CD4-positive, alpha-beta memory T cell (primary cell): ENCODE data around the gene EGR2. TPM values are rescaled to one million over a fixed set of nuclear protein-coding genes. Genes with fewer than 3 reads are reported as not detected.

ENCODE experiments used
- CTCF ChIA-PET: fragments of 350-600 bp; sonication (Branson Sonifier 250); formaldehyde crosslinking; loops from one replicate; lab custom pipeline; 2021; ENCODE audit warnings: inconsistent platforms; ENCODE audit not compliant: partially characterized antibody; lab: Charles Lee
- POLR2A ChIA-PET: fragments of 350-600 bp; sonication (Branson Sonifier 250); formaldehyde crosslinking; loops from one replicate; lab custom pipeline; 2021; ENCODE audit not compliant: partially characterized antibody; lab: Charles Lee
- DNase-seq, 5 donors: peaks; one replicate each; pipeline versions ENCODE4 v3.0.0 to v3.0.0-alpha.2; 2020 to 2022; ENCODE audit warnings: mixed read lengths in 1 of 5
- H3K27ac ChIP-seq: one replicate; pipeline ENCODE4 v1.7.0; 2013; ENCODE audit warnings: low read depth, low read length
- H3K27me3 ChIP-seq: 2 replicates; pipeline ENCODE4 v1.7.0; 2013; ENCODE audit warnings: mild to moderate bottlenecking, low read length, moderate library complexity; ENCODE audit not compliant: insufficient read depth
- H3K36me3 ChIP-seq: 2 replicates; pipeline ENCODE4 v1.7.0; 2013; ENCODE audit warnings: mild to moderate bottlenecking, low read length, moderate library complexity; ENCODE audit not compliant: insufficient read depth
- H3K4me1 ChIP-seq: 2 replicates; pipeline ENCODE4 v1.7.0; 2013; ENCODE audit warnings: mild to moderate bottlenecking, low read length, moderate library complexity; ENCODE audit not compliant: insufficient read depth
- H3K4me3 ChIP-seq, 2 donors: one replicate each; pipeline ENCODE4 v1.7.0; 2013; ENCODE audit warnings: low read length in 2 of 2, mild to moderate bottlenecking in 1 of 2
- H3K9me3 ChIP-seq, 2 donors: one replicate each; pipeline ENCODE4 v1.7.0; 2013; ENCODE audit warnings: low read length in 2 of 2, control low read depth in 1 of 2; ENCODE audit not compliant: control insufficient read depth in 1 of 2
- H3K27ac Mint-ChIP-seq, 7 donors: one replicate each; pipeline ENCODE4 v1.8.0; 2020 to 2021; ENCODE audit warnings: mixed read lengths in 7 of 7, mild to moderate bottlenecking in 6 of 7, inconsistent platforms in 3 of 7, moderate library complexity in 3 of 7
- H3K27me3 Mint-ChIP-seq, 2 donors: one replicate each; pipeline ENCODE4 v1.8.0; 2020 to 2021; ENCODE audit warnings: mixed read lengths in 2 of 2
- H3K36me3 Mint-ChIP-seq, 2 donors: one replicate each; pipeline ENCODE4 v1.8.0; 2020 to 2021; ENCODE audit warnings: mixed read lengths in 2 of 2, inconsistent platforms in 1 of 2, mild to moderate bottlenecking in 1 of 2
- H3K4me1 Mint-ChIP-seq, 4 donors: one replicate each; pipeline ENCODE4 v1.8.0; 2020 to 2021; ENCODE audit warnings: mixed read lengths in 4 of 4, mild to moderate bottlenecking in 1 of 4
- H3K4me3 Mint-ChIP-seq, 8 donors: one replicate each; pipeline ENCODE4 v1.8.0; 2020 to 2021; ENCODE audit warnings: mixed read lengths in 8 of 8, mild to moderate bottlenecking in 7 of 8, moderate library complexity in 6 of 8, inconsistent platforms in 3 of 8
- H3K9me3 Mint-ChIP-seq, 8 donors: one replicate each; pipeline ENCODE4 v1.8.0; 2020 to 2021; ENCODE audit warnings: mixed read lengths in 8 of 8, mild to moderate bottlenecking in 5 of 8, inconsistent platforms in 3 of 8, moderate library complexity in 1 of 8
- intact Hi-C: fragments of 100-400 bp; cut with micrococcal nuclease; formaldehyde crosslinking; loops from one replicate; pipeline ENCODE4 v1.15.1; 2023
- polyA plus RNA-seq, 2 donors: library from polyadenylated mRNA; unstranded; fragments of 300-500 nt; fragmentation: Illumina TruSeq; gene quantifications; one replicate each; pipeline ENCODE4 v1.2.3, GENCODE V29; 2021
- total RNA-seq, 2 experiments: library from RNA; stranded (reverse); gene quantifications; one replicate each; pipeline ENCODE4 v1.2.3, GENCODE V29; 2021

Gene EGR2
- total and polyA plus RNA-seq, 4 experiments from 2014 or later = 0.22 to 2.2 (median 2.0) TPM; not detected in 1

GRCh38 chr10:62769574-62770242, 46.5 kb downstream of the EGR2 start:
- DNase-seq = no peak
- H3K27me3 ChIP-seq = no peaks in the 10 kb centered on the region
- no peak overlapping the region for H3K27ac ChIP-seq
- Mint-ChIP-seq H3K4me3 (no peak overlapping the region), H3K9me3 (peaks cover 0 to 3% (median 0%) of the 10 kb centered on the region in 8 donors), H3K36me3 (no peaks in the 10 kb centered on the region), H3K27ac (no peak overlapping the region), H3K4me1 (peaks cover 5 to 10% (median 9%) of the 10 kb centered on the region in 4 donors), H3K27me3 (peaks cover 0 to 4% of the 10 kb centered on the region in 2 donors)
- H3K4me3 ChIP-seq = no peak overlapping the region
- POLR2A ChIA-PET = no interaction called here
- intact Hi-C loops = no loop called here
- CTCF ChIA-PET = interaction anchor here (0.6 to 1.3 kb wide), 2 partner anchors 9 to 778 kb away, joined by 4 read pairs; no protein-coding TSS in a partner anchor
- no peaks in the 10 kb centered on the region for H3K9me3 ChIP-seq
- H3K36me3 ChIP-seq = no peaks in the 10 kb centered on the region
- peaks cover 7% of the 10 kb centered on the region for H3K4me1 ChIP-seq

- ChIA-PET CTCF (no interaction called here), POLR2A (interaction anchor here (1.4 kb wide), 1 partner anchor 13 kb away, joined by 3 read pairs; no protein-coding TSS in a partner anchor)
- Histone ChIP-seq H3K36me3 (no peaks in the 10 kb centered on the region), H3K27me3 (no peaks in the 10 kb centered on the region), H3K4me3 (no peak overlapping the region), H3K4me1 (peaks cover 7% of the 10 kb centered on the region), H3K27ac (no peak overlapping the region), H3K9me3 (no peaks in the 10 kb centered on the region)
- Mint-ChIP-seq H3K4me3 (no peak overlapping the region), H3K36me3 (no peaks in the 10 kb centered on the region), H3K4me1 (peaks cover 5 to 14% (median 9%) of the 10 kb centered on the region in 4 donors), H3K27ac (peak overlapping the region in 1 of 7 donors; percentile 13), H3K27me3 (peaks cover 0 to 1% of the 10 kb centered on the region in 2 donors), H3K9me3 (no peaks in the 10 kb centered on the region)
- DNase-seq = no peak
- intact Hi-C loops = no loop called here
Measured at GRCh38 chr10:62766386-62766785, 49.8 kb downstream of the EGR2 start.

- H3K36me3 ChIP-seq = no peaks in the 10 kb centered on the region
Measured at GRCh38 chr10:62765726-62766125, 50.4 kb downstream of the EGR2 start.

GRCh38 chr10:62764011-62764410, 52.2 kb downstream of the EGR2 start:
- H3K36me3 Mint-ChIP-seq = no peaks in the 10 kb centered on the region
- no peaks in the 10 kb centered on the region for H3K9me3 Mint-ChIP-seq
- Histone ChIP-seq H3K9me3 (no peaks in the 10 kb centered on the region), H3K36me3 (no peaks in the 10 kb centered on the region), H3K27ac (no peak overlapping the region), H3K4me3 (no peak overlapping the region), H3K27me3 (no peaks in the 10 kb centered on the region), H3K4me1 (peaks cover 7% of the 10 kb centered on the region)
- DNase-seq = no peak
- CTCF ChIA-PET = no interaction called here
- POLR2A ChIA-PET = interaction anchor here (1.5 kb wide), 1 partner anchor 31 kb away, joined by 4 read pairs; no protein-coding TSS in a partner anchor
- intact Hi-C loops = no loop called here
- no peaks in the 10 kb centered on the region for H3K27me3 Mint-ChIP-seq
- H3K4me3 Mint-ChIP-seq = no peak overlapping the region
- H3K4me1 Mint-ChIP-seq = peaks cover 5 to 16% (median 9%) of the 10 kb centered on the region in 4 donors
- no peak overlapping the region for H3K27ac Mint-ChIP-seq

More at GRCh38 chr10:62765726-62766125, 50.4 kb downstream of the EGR2 start:
- H3K4me1 Mint-ChIP-seq = peaks cover 5 to 16% (median 9%) of the 10 kb centered on the region in 4 donors
- H3K27me3 Mint-ChIP-seq = no peaks in the 10 kb centered on the region
- no peak overlapping the region for H3K4me3 Mint-ChIP-seq
- ChIA-PET CTCF (interaction anchor here (1.0 kb wide), 1 partner anchor 31 kb away, joined by 3 read pairs; no protein-coding TSS in a partner anchor), POLR2A (no interaction called here)
- no peaks in the 10 kb centered on the region for H3K9me3 ChIP-seq
- no peaks in the 10 kb centered on the region for H3K27me3 ChIP-seq
- DNase-seq = no peak
- peak overlapping the region in 2 of 7 donors; percentile 9 to 32 for H3K27ac Mint-ChIP-seq
- H3K4me3 ChIP-seq = no peak overlapping the region
- no peaks in the 10 kb centered on the region for H3K9me3 Mint-ChIP-seq
- intact Hi-C loops = no loop called here
- H3K36me3 Mint-ChIP-seq = no peaks in the 10 kb centered on the region
- no peak overlapping the region for H3K27ac ChIP-seq
- H3K4me1 ChIP-seq = peaks cover 7% of the 10 kb centered on the region

- intact Hi-C loops = no loop called here
- H3K36me3 ChIP-seq = no peaks in the 10 kb centered on the region
Measured at GRCh38 chr10:62763155-62763554, 53.0 kb downstream of the EGR2 start.

More at GRCh38 chr10:62763155-62763554, 53.0 kb downstream of the EGR2 start:
- ChIA-PET CTCF (interaction anchor here (0.7 kb wide), 1 partner anchor 958 kb away, joined by 3 read pairs; no protein-coding TSS in a partner anchor), POLR2A (interaction anchor here (1.5 kb wide), 1 partner anchor 30 kb away, joined by 4 read pairs; no protein-coding TSS in a partner anchor)
- Mint-ChIP-seq H3K4me1 (peaks cover 5 to 16% (median 9%) of the 10 kb centered on the region in 4 donors), H3K9me3 (no peaks in the 10 kb centered on the region), H3K27me3 (no peaks in the 10 kb centered on the region), H3K4me3 (no peak overlapping the region), H3K36me3 (no peaks in the 10 kb centered on the region), H3K27ac (no peak overlapping the region)
- peaks cover 7% of the 10 kb centered on the region for H3K4me1 ChIP-seq
- no peaks in the 10 kb centered on the region for H3K27me3 ChIP-seq
- H3K9me3 ChIP-seq = no peaks in the 10 kb centered on the region
- H3K4me3 ChIP-seq = no peak overlapping the region
- DNase-seq = no peak
- H3K27ac ChIP-seq = no peak overlapping the region

Other genes with a start within 250 kb of the EGR2 start
- 10 to 100 TPM; 18.6 to 19.1 TPM for gene ADO, start 11.6 kb downstream of the EGR2 start, total RNA-seq
- gene ADO, start 11.6 kb downstream of the EGR2 start, polyA plus RNA-seq = 1 to 10 TPM in 1 of 2 donors, under 1 TPM in 1; 1.00 to 4.7 TPM